NCI-H524 treated with DMSO at 0.1 percent for 48 hours (cell line): ENCODE measurements around the gene TYRP1.

Experiments used
- DNase-seq: peaks from one replicate; lab custom pipeline; 2025; lab: John Stamatoyannopoulos, UW

The TYRP1 gene

GRCh38 chr9:12696931-12697622 is 3.9 kb downstream of the TYRP1 start:
- no peak for DNase-seq

GRCh38 chr9:12697719-12698118 is 4.5 kb downstream of the TYRP1 start:
- DNase-seq: no peak

GRCh38 chr9:12698266-12698665 is 5.1 kb downstream of the TYRP1 start:
- no peak for DNase-seq

- DNase-seq: no peak
Measured at GRCh38 chr9:12698986-12699385, 5.8 kb downstream of the TYRP1 start.

GRCh38 chr9:12699529-12699928 is 6.3 kb downstream of the TYRP1 start:
- DNase-seq: no peak

GRCh38 chr9:12701126-12701525 is 7.9 kb downstream of the TYRP1 start:
- DNase-seq: no peak

GRCh38 chr9:12702160-12702758 is 9.1 kb downstream of the TYRP1 start:
- DNase-seq: peak; percentile 36

- no peak for DNase-seq
Measured at GRCh38 chr9:12703996-12704395, 10.8 kb downstream of the TYRP1 start.

GRCh38 chr9:12705738-12706391 is 12.7 kb downstream of the TYRP1 start:
- DNase-seq: no peak

- DNase-seq: no peak
Measured at GRCh38 chr9:12708562-12709298, 15.5 kb downstream of the TYRP1 start.

GRCh38 chr9:12712532-12712931 is 19.3 kb downstream of the TYRP1 start:
- DNase-seq: no peak

- DNase-seq: no peak
Measured at GRCh38 chr9:12715268-12715667, 22.1 kb downstream of the TYRP1 start.

- no peak for DNase-seq
Measured at GRCh38 chr9:12716823-12717600, 23.8 kb downstream of the TYRP1 start.

- no peak for DNase-seq
Measured at GRCh38 chr9:12717907-12718306, 24.7 kb downstream of the TYRP1 start.

- no peak for DNase-seq
Measured at GRCh38 chr9:12718482-12719026, 25.4 kb downstream of the TYRP1 start.

GRCh38 chr9:12719431-12719830 is 26.2 kb downstream of the TYRP1 start:
- DNase-seq: no peak

GRCh38 chr9:12720551-12720950 is 27.4 kb downstream of the TYRP1 start:
- no peak for DNase-seq

GRCh38 chr9:12722131-12722530 is 28.9 kb downstream of the TYRP1 start:
- DNase-seq: no peak

GRCh38 chr9:12723409-12724028 is 30.3 kb downstream of the TYRP1 start:
- no peak for DNase-seq

- DNase-seq: no peak
Measured at GRCh38 chr9:12726795-12727194, 33.6 kb downstream of the TYRP1 start.

GRCh38 chr9:12730198-12730597 is 37.0 kb downstream of the TYRP1 start:
- DNase-seq: no peak
